RWPE2 (cell line): ENCODE data around the gene RPL39L.

ENCODE experiments used
- ATAC-seq: fragments of 200-7000 bp; cut with Tn5 transposase; 3 replicates; pipeline ENCODE4 v1.9.1; 2021; ENCODE audit warnings: low read depth
- DNase-seq: peaks from one replicate; pipeline ENCODE4 v3.0.0-alpha.2; 2020; ENCODE audit warnings: low spot score
- H3K27ac ChIP-seq: fragments of 450-650 bp; 2 replicates; pipeline ENCODE4 v1.5.1; 2017; ENCODE audit warnings: mild to moderate bottlenecking; ENCODE audit not compliant: poor library complexity, severe bottlenecking
- H3K27me3 ChIP-seq: fragments of 250-450 bp; sonication (Bioruptor Pico); 2 replicates; pipeline ENCODE4 v1.5.1; 2021; ENCODE audit warnings: mild to moderate bottlenecking, moderate library complexity; ENCODE audit not compliant: insufficient read depth, poor library complexity, severe bottlenecking
- H3K36me3 ChIP-seq: fragments of 250-450 bp; sonication (Bioruptor Pico); 2 replicates; pipeline ENCODE4 v1.5.1; 2020; ENCODE audit warnings: low read depth, mild to moderate bottlenecking, moderate library complexity
- H3K4me1 ChIP-seq: fragments of 250-450 bp; sonication (Bioruptor Pico); 2 replicates; pipeline ENCODE4 v1.5.1; 2021; ENCODE audit warnings: mild to moderate bottlenecking, moderate library complexity; ENCODE audit not compliant: insufficient read depth, poor library complexity, severe bottlenecking
- H3K4me3 ChIP-seq: fragments of 250-450 bp; sonication (Bioruptor Pico); 2 replicates; pipeline ENCODE4 v1.5.1; 2021; ENCODE audit warnings: mild to moderate bottlenecking, moderate library complexity; ENCODE audit not compliant: severe bottlenecking
- H3K9me3 ChIP-seq: fragments of 250-450 bp; sonication (Bioruptor Pico); 2 replicates; pipeline ENCODE4 v1.5.1; 2021; ENCODE audit warnings: mild to moderate bottlenecking, moderate library complexity; ENCODE audit not compliant: severe bottlenecking
- CTCF ChIP-seq: fragments of 450-650 bp; IDR thresholded peaks from one replicate; pipeline ENCODE4 v1.5.1; 2017; ENCODE audit warnings: mild to moderate bottlenecking, moderate library complexity; ENCODE audit not compliant: poor library complexity, severe bottlenecking

The RPL39L gene

GRCh38 chr3:187161556-187161955 is 22.3 kb upstream of the RPL39L start:
- H3K4me3 ChIP-seq: no peak overlapping the region
- no peaks in the 10 kb centered on the region for H3K27me3 ChIP-seq
- TF ChIP-seq CTCF: no peak
- no peaks in the 10 kb centered on the region for H3K9me3 ChIP-seq
- H3K36me3 ChIP-seq: no peaks in the 10 kb centered on the region
- no peak overlapping the region for H3K27ac ChIP-seq
- ATAC-seq (no peak), DNase-seq (no peak)
- peaks cover 4% of the 10 kb centered on the region for H3K4me1 ChIP-seq

DNA sequence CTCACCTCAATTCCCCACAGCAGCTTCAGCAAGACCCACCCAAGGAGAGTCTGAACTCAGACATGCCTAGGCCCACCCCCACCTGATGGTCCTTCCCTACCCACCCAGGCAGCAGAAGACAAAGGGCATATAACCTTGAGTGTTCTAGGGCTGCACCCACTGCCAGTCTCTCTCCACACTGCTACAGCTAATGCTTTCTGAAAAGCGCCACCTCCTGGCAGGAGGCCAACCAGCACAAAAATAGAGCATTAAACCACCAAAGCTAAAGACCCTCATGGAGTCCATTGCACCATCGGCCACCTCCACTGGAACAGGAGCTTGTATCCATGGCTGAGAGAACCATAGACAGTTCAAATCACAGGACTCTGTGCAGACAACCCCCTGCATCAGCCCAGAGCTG is 11.3 kb upstream of the RPL39L start:
- peak; percentile 12 for TF ChIP-seq CTCF
- H3K36me3 ChIP-seq: no peaks in the 10 kb centered on the region
- H3K4me3 ChIP-seq: no peak overlapping the region
- H3K27me3 ChIP-seq: no peaks in the 10 kb centered on the region
- no peaks in the 10 kb centered on the region for H3K9me3 ChIP-seq
- H3K4me1 ChIP-seq: no peaks in the 10 kb centered on the region
- ATAC-seq (no peak), DNase-seq (no peak)
- no peak overlapping the region for H3K27ac ChIP-seq

GRCh38 chr3:187150186-187150585 is 10.9 kb upstream of the RPL39L start:
- Histone ChIP-seq H3K9me3 (no peaks in the 10 kb centered on the region), H3K36me3 (no peaks in the 10 kb centered on the region), H3K27me3 (no peaks in the 10 kb centered on the region), H3K27ac (no peak overlapping the region), H3K4me3 (no peak overlapping the region), H3K4me1 (no peaks in the 10 kb centered on the region)
- DNase-seq (no peak), ATAC-seq (no peak)
- TF ChIP-seq CTCF: no peak

DNA sequence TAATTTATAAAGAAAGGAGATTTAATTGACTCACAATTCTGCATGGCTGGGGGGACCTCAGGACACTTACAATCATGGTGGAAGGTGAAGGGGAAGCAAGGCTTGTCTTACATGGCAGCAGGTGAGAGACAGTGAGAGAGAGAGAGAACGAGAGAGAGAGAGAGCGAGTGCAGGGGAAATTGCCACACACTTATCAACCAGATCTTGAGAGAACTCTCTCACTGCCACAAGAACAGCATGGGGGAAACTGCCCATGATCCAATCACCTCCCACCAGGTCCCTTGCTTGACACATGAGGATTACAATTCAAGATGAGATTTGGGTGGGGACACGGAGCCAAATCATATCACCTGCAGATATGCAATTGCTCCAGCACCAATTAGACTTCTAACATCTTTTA is 7.1 kb upstream of the RPL39L start:
- no peak overlapping the region for H3K27ac ChIP-seq
- no peaks in the 10 kb centered on the region for H3K9me3 ChIP-seq
- H3K27me3 ChIP-seq: no peaks in the 10 kb centered on the region
- no peaks in the 10 kb centered on the region for H3K4me1 ChIP-seq
- DNase-seq (no peak), ATAC-seq (no peak)
- no peak for TF ChIP-seq CTCF
- H3K36me3 ChIP-seq: no peaks in the 10 kb centered on the region
- H3K4me3 ChIP-seq: no peak overlapping the region

DNA sequence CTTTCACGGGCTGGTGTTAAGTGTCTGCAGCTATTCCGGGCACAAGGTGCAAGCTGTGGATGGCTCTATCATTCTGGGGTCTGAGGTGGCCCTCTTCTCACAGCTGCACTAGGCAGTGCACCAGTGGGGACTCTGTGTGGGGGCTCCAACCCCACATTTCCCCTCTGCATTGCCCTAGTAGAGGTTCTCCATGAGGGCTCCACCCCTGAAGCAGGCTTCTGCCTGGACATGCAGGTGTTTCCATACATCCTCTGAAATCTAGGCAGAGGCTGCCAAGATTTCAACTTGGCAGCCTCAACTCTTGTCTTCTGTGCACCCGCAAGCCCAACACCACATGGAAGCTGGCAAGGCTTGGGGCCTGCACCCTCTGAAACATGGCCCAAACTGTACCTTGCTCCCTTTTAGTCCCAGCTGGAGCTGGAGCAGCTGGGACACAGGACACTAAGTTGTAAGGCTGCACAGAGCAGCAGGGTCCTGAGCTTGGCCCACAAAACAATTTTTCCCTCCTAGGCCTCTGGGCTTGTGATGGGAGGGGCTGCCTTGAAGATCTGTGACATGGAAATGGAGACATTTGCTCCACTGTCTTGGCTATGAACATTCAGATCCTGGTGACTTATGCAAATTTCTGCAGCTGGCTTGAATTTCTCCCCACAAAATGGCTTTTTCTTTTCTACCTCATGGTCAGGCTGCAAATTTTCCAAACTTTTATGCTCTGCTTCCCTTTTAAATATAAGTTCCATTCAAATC is 6.0 kb upstream of the RPL39L start:
- no peak overlapping the region for H3K4me3 ChIP-seq
- H3K36me3 ChIP-seq: no peaks in the 10 kb centered on the region
- DNase-seq: no peak

More for the DNA sequence above, 6.0 kb upstream of the RPL39L start:
- Histone ChIP-seq H3K9me3 (no peaks in the 10 kb centered on the region), H3K27ac (no peak overlapping the region), H3K4me1 (no peaks in the 10 kb centered on the region), H3K27me3 (no peaks in the 10 kb centered on the region)
- no peak for TF ChIP-seq CTCF
- ATAC-seq: no peak
